SK-MEL-5 (cell line): Measurements from ENCODE around the gene CDC42EP3. TPM values are rescaled to one million over a fixed set of nuclear protein-coding genes. Genes with fewer than 3 reads are reported as not detected.
A peak's percentile ranks its signal among the peaks of the same experiment; 100 is the strongest.

Source experiments
- DNase-seq: peaks from one replicate; pipeline ENCODE4 v3.0.0-alpha.2; 2016; ENCODE audit warnings: low read depth, low spot score
- in situ Hi-C: cut with HindIII; loops from 2 replicates; pipeline ENCODE4 v1.10.0; 2016; ENCODE audit warnings: low sequenced_read_pairs, high pct_unique_total_duplicates, low pct_unique_long_range_greater_than_20kb
- total RNA-seq: library from RNA; depleted of rRNA; stranded (reverse); fragments of >200 nt; shearing (Covaris generic); gene quantifications from 2 replicates; pipeline ENCODE4 v1.2.3, GENCODE V29; 2014

Gene CDC42EP3
- total RNA-seq, 1 experiment from 2014 or later, result 78.4 TPM

- in situ Hi-C loops, result no loop called here
- no peak for DNase-seq
Measured at GRCh38 chr2:37665604-37666362, 5.7 kb downstream of the CDC42EP3 start.

- DNase-seq, result no peak
- in situ Hi-C loops, result no loop called here
Measured at GRCh38 chr2:37665043-37665442, 6.4 kb downstream of the CDC42EP3 start.

- DNase-seq, result no peak
- in situ Hi-C loops, result no loop called here
Measured at GRCh38 chr2:37664231-37664643, 7.2 kb downstream of the CDC42EP3 start.

- in situ Hi-C loops, result no loop called here
- DNase-seq, result no peak
Measured at GRCh38 chr2:37663390-37663789, 8.1 kb downstream of the CDC42EP3 start.

- no peak for DNase-seq
- in situ Hi-C loops, result no loop called here
Measured at GRCh38 chr2:37659723-37660122, 11.7 kb downstream of the CDC42EP3 start.

- no peak for DNase-seq
- in situ Hi-C loops, result no loop called here
Measured at GRCh38 chr2:37658682-37659081, 12.8 kb downstream of the CDC42EP3 start.

- no peak for DNase-seq
- in situ Hi-C loops, result no loop called here
Measured at GRCh38 chr2:37657471-37657870, 14.0 kb downstream of the CDC42EP3 start.

GRCh38 chr2:37656512-37657423 lies 14.7 kb downstream of the CDC42EP3 start:
- peak; percentile 98 for DNase-seq
- in situ Hi-C loops, result no loop called here

GRCh38 chr2:37654932-37655841 lies 16.3 kb downstream of the CDC42EP3 start:
- in situ Hi-C loops, result no loop called here
- no peak for DNase-seq

- in situ Hi-C loops, result no loop called here
- DNase-seq, result no peak
Measured at GRCh38 chr2:37654419-37654818, 17.0 kb downstream of the CDC42EP3 start.

GRCh38 chr2:37653805-37654378 lies 17.6 kb downstream of the CDC42EP3 start:
- no peak for DNase-seq
- in situ Hi-C loops, result no loop called here

- in situ Hi-C loops, result no loop called here
- DNase-seq, result no peak
Measured at GRCh38 chr2:37653093-37653492, 18.3 kb downstream of the CDC42EP3 start.

- in situ Hi-C loops, result no loop called here
- no peak for DNase-seq
Measured at GRCh38 chr2:37652199-37652640, 19.2 kb downstream of the CDC42EP3 start.

- in situ Hi-C loops, result no loop called here
- DNase-seq, result no peak
Measured at GRCh38 chr2:37650548-37651093, 20.8 kb downstream of the CDC42EP3 start.

- DNase-seq, result no peak
- in situ Hi-C loops, result no loop called here
Measured at GRCh38 chr2:37649518-37649917, 21.9 kb downstream of the CDC42EP3 start.

- in situ Hi-C loops, result no loop called here
- DNase-seq, result no peak
Measured at GRCh38 chr2:37648331-37649011, 23.0 kb downstream of the CDC42EP3 start.

- in situ Hi-C loops, result no loop called here
- DNase-seq, result no peak
Measured at GRCh38 chr2:37647971-37648330, 23.5 kb downstream of the CDC42EP3 start.
